Mesenteric fat pad (tissue), 1 donor: ENCODE data around the gene FEZF2. TPM values are rescaled to one million over a fixed set of nuclear protein-coding genes. Genes with fewer than 3 reads are reported as not detected.

Source experiments
- DNase-seq: peaks from one replicate; pipeline ENCODE4 v3.0.0-alpha.2; 2020; ENCODE audit warnings: low spot score
- total RNA-seq: library from RNA; stranded (reverse); fragmentation: NEBNext Ultra II Directional; extraction: Animal tissue kit (Norgen Biotek cat#: 25700); gene quantifications from one replicate; pipeline ENCODE4 v1.2.1, GENCODE V29; 2021
- donor health status: DM: yes; HTN: yes; CAD: no.

FEZF2 gene
- total RNA-seq, 1 donor from 2014 or later, result not detected

DNA sequence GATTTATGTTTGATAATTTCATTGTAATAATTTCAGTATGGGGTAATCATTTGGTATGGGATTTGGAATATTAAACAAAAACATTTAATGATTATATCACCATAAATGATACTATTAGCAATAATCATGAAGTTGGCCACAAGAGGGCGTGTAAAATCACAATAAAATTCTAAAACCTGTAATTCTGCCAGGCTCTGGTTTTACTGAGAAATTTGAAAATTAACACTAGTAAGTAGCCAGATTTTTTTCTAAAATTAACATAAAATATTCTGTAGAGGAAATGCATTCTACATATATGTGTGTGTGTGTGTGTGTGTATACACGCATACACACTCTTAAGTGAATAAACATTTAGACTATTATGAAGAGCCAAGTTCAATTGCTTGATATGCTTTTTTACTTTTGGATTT is 40.5 kb downstream of the FEZF2 start:
- DNase-seq, result no peak

GRCh38 chr3:62332017-62332416 is 41.3 kb downstream of the FEZF2 start:
- no peak for DNase-seq

GRCh38 chr3:62329971-62330370 is 43.4 kb downstream of the FEZF2 start:
- no peak for DNase-seq

DNA sequence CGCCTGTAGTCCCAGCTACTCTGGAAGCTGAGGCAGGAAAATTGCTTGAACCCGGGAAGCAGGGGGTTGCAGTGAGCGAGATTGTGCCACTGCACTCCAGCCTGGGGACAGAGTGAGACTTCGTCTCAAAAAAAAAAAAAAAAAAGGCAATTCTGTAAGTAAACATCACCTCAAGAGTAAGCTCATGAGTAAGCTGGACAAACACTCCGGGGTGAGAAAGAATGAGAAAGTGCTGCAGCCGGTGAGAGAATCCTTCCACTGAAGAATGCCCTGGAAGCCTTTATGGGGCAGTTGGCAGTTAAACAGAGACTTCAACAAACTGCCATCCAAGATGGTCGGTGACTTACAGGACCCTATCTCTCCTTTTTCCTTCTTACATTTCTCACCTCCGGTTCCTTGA is 47.5 kb downstream of the FEZF2 start:
- DNase-seq, result no peak

DNA sequence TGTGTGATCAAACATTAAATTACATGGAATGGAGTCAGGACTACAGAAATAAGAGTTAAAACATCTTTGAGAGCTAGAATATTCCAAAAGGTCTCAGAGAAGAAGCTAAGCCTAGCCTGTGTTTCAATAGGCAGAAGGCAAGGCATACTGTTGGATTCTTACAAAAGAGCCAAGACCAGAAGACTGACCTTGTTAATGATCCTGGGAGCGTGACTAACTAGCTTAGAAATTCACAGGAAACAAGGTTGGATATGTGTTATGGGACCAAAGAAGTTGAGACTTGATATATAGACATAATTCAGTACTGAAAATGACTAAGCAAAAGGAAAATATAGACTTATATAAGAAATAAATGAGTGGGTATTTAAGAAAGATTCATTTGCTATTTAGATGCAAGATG is 50.1 kb downstream of the FEZF2 start:
- no peak for DNase-seq
